Activated naive CD4-positive, alpha-beta T cell treated with Interleukin-2 at 50 U/mL for 16 hours (primary cell): Measurements from ENCODE around the gene RRAD.
A peak's percentile ranks its signal among the peaks of the same experiment; 100 is the strongest.

Experiments used
- DNase-seq: peaks from one replicate; pipeline ENCODE4 v3.0.0-alpha.2; 2020

Gene RRAD

GRCh38 chr16:66931665-66932064 is 6.3 kb upstream of the RRAD start:
- no peak for DNase-seq

DNA sequence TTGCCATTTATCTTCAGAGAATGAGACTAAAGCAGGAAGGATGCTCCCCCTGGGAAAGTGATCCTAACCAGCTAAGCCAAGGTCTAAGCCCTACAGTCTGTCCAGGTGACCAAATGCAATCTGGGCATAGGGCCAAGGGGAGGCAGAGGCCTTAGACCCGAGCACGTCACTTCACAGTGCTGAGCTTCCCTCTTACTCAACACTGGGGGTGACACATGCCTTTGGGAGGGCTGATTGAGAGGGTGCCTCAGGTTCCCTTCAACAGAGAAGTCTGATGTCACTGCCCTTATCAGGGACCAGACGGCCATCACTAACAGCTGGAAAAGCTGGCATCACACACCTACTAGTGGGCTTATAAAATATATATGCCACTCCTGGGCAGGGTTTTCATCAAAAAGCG is 4.9 kb upstream of the RRAD start:
- no peak for DNase-seq

- peak; percentile 26 for DNase-seq
Observed at GRCh38 chr16:66928702-66929388, 3.5 kb upstream of the RRAD start.

GRCh38 chr16:66927918-66928649 is 2.7 kb upstream of the RRAD start:
- DNase-seq: no peak

- DNase-seq: no peak
Observed at GRCh38 chr16:66926961-66927436, 1.7 kb upstream of the RRAD start.

GRCh38 chr16:66926171-66926947 is 1.0 kb upstream of the RRAD start:
- DNase-seq: no peak

GRCh38 chr16:66924527-66925321 is 611 bp downstream of the RRAD start:
- peak; percentile 51 for DNase-seq

DNA sequence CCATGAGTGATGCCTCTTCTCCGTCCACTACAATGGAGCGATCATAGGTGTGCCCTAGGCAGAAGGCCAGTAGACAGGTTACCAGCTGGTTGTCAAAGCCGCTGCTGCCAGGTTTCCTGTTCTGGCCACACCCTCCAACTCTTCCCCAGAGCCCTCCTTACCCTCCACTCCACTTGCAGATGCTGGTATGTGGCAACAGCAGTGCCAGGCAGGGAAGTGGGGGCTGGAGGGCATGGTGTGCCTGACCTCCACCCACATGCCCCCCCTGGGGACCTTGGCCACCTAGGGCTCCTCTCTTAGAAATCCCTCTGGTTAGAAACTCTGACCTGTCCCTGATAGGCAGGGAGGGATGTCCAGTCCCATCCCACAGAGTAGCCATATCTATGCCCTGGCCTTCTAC is 1.5 kb downstream of the RRAD start:
- no peak for DNase-seq

- DNase-seq: no peak
Observed at GRCh38 chr16:66923247-66923731, 2.0 kb downstream of the RRAD start.

DNA sequence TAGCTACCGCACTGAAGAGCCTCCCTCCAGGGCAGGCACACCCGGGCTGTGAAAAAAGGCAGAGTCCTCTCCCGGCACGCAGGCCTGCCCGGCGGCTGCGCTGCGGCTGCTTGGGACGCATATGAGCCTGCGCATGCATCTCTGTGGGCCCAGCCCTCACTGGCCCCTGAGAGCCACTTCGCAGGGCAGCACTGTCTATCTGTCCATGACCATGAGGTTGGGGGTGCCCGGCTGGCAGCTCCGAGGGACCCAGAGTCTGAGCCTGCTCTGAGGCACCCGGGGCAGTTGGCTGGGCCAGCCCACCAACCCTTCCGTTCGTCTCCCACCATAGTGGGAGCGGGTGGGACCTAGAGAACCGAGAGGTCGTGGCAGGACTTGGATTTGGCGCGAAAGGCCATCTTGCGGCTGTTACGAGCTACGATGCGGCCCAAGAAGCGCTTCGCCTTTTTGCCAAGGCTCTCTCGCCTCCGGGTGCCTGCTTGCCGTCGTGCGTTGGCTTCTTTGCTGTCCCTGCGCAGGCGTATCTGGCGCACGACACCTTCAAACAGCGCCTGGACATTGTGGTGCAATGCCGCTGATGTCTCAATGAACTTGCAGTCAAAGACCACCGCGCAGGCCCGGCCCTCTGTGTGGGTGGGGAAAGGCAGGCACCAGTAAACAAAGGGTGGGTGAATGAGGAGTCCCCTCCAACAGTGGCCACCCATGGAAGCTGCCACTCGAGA is 3.4 kb downstream of the RRAD start:
- DNase-seq: no peak

GRCh38 chr16:66920924-66921680 is 4.2 kb downstream of the RRAD start:
- no peak for DNase-seq

- no peak for DNase-seq
Observed at GRCh38 chr16:66920299-66920590, 5.1 kb downstream of the RRAD start.

GRCh38 chr16:66919569-66920298 is 5.6 kb downstream of the RRAD start:
- DNase-seq: no peak

- no peak for DNase-seq
Observed at GRCh38 chr16:66918803-66919568, 6.3 kb downstream of the RRAD start, which contains the start of gene CDH16. CDH16 (minus strand) TSS chr16:66918885; CDS start chr16:66918065, 820 bp downstream.

DNA sequence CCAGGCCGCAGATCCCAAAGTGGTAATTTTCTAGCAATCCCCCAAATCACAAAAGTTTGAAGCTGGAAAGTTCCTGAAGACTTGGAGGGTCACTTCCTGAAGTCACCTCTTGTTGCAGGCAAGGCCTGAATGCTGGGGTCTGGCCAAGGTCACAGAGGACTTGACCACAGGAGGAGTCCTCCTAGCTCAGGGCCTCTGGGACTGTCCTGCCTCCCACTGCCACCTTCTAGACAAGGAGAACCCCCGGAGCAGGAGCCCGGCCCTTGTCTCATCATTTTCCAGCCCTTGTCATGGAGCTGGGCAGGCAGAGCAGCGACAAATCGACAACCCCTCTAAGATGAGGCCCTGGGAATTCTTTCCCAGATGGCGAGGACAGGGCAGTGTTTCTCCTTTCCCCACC is 7.0 kb downstream of the RRAD start:
- no peak for DNase-seq

- no peak for DNase-seq
Observed at GRCh38 chr16:66917741-66918140, 7.6 kb downstream of the RRAD start.

- DNase-seq: no peak
Observed at GRCh38 chr16:66916518-66916917, 8.8 kb downstream of the RRAD start.

DNA sequence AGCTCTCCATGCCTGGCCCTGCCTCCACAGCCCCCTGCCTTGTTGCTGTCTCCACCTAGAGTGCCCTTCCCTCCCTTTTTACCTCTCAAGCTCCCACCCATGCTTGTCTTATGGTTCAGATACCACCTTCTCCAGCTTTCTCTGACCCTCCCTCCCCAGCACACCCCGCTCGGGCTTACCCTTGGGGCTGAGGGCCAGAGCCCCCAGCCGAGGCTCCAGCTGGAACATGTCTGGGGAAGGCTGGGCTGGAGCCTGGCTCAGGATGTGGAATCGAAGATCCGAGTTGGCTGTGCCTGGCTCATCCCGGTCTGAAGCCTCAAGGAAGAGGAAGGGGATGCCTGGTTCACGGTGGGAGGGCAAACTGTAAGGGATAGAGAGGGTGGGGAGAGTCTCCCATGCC is 10.3 kb downstream of the RRAD start:
- no peak for DNase-seq

GRCh38 chr16:66914541-66914940 is 10.8 kb downstream of the RRAD start:
- DNase-seq: no peak

DNA sequence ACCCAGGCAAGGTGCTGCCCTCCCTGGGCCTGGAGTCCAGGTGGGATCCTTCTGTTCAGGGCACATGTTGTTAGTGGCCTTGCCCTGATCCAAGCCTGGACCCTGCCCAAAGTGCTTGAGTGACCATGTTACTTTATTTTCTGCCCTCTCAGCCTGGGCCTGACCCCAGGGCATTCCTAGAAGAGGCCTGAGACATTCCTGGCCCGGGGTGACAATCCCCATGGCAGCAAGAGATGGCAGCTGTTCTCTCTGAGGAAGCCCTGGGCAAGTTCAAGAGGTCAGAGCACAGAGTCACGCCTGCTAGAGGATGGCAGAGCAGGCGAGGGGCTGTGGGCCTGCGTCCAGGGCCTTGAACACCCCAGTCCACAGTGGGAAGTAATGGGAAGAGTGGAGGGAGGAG is 11.6 kb downstream of the RRAD start:
- DNase-seq: no peak
